ENCODE results near the gene ENG.

Gene ENG

GRCh38 chr9:127812936-127813675 lies 41.4 kb downstream of the ENG start:
- no peak for DNase-seq

- DNase-seq, result no peak
Observed at GRCh38 chr9:127812011-127812410, 42.4 kb downstream of the ENG start.

- DNase-seq, result no peak
Observed at GRCh38 chr9:127810378-127811187, 43.9 kb downstream of the ENG start.

GRCh38 chr9:127809540-127810377 lies 44.7 kb downstream of the ENG start:
- no peak for DNase-seq

GRCh38 chr9:127809002-127809539 lies 45.4 kb downstream of the ENG start:
- DNase-seq, result no peak

- DNase-seq, result no peak
Observed at GRCh38 chr9:127808347-127809001, 46.0 kb downstream of the ENG start.

- no peak for DNase-seq
Observed at GRCh38 chr9:127806871-127807270, 47.6 kb downstream of the ENG start.

- no peak for DNase-seq
Observed at GRCh38 chr9:127805620-127806019, 48.8 kb downstream of the ENG start.

GRCh38 chr9:127803507-127804352 lies 50.7 kb downstream of the ENG start:
- no peak for DNase-seq

GRCh38 chr9:127802576-127803443 lies 51.6 kb downstream of the ENG start, which contains the start of gene FPGS:
Gene FPGS, plus strand, starts transcription at chr9:127802882. Its CDS starts 43 bp downstream, at chr9:127802925.
- DNase-seq, result peak; percentile 74 to 78 (median 76)

- DNase-seq, result no peak
Observed at GRCh38 chr9:127801955-127802575, 52.4 kb downstream of the ENG start.

GRCh38 chr9:127796852-127797370 lies 57.5 kb downstream of the ENG start:
- no peak for DNase-seq

GRCh38 chr9:127796225-127796813 lies 58.1 kb downstream of the ENG start:
- no peak for DNase-seq

GRCh38 chr9:127794001-127794791 lies 60.3 kb downstream of the ENG start:
- no peak for DNase-seq

GRCh38 chr9:127793093-127793708 lies 61.3 kb downstream of the ENG start:
- no peak for DNase-seq

GRCh38 chr9:127792417-127793031 lies 61.9 kb downstream of the ENG start:
- DNase-seq, result no peak

- no peak for DNase-seq
Observed at GRCh38 chr9:127791085-127791484, 63.4 kb downstream of the ENG start.

Data from activated CD4-positive, CD25-positive, alpha-beta regulatory T cell (primary cell).